Vagina (tissue), 2 donors: Measurements from ENCODE around the gene MRC1. TPM values are rescaled to one million over a fixed set of nuclear protein-coding genes. Genes with fewer than 3 reads are reported as not detected.

Experiments
- DNase-seq, 2 donors: peaks; one replicate each; pipeline ENCODE4 v3.0.0-alpha.2; 2017; ENCODE audit errors: extremely low spot score in 2 of 2
- H3K27ac ChIP-seq: fragments of 200-600 bp; sonication (generic); one replicate; pipeline ENCODE4 v1.5.1; 2019
- H3K27me3 ChIP-seq: fragments of 200-600 bp; sonication (generic); one replicate; pipeline ENCODE4 v1.5.1; 2019
- H3K36me3 ChIP-seq, 2 donors: fragments of 200-600 bp; sonication (generic); one replicate each; pipeline ENCODE4 v1.5.1; 2017 to 2019
- H3K4me1 ChIP-seq: fragments of 200-600 bp; sonication (generic); one replicate; pipeline ENCODE4 v1.5.1; 2019
- H3K4me3 ChIP-seq, 2 donors: fragments of 200-600 bp; sonication (generic); 1 replicate in 1 of 2; 2 replicates in 1 of 2; pipeline ENCODE4 v1.5.1; 2016 to 2019
- H3K9me3 ChIP-seq: fragments of 200-600 bp; sonication (generic); one replicate; pipeline ENCODE4 v1.5.1; 2019
- POLR2A ChIP-seq, 2 donors: fragments of 450-650 bp; IDR thresholded peaks; one replicate each; pipeline ENCODE4 v1.6.1; 2017; ENCODE audit warnings: antibody characterized with exemption in 2 of 2, mild to moderate bottlenecking in 2 of 2, moderate library complexity in 2 of 2
- POLR2AphosphoS5 ChIP-seq, 2 donors: sonication (generic); formaldehyde crosslinking; IDR thresholded peaks; one replicate each; pipeline ENCODE4 v1.9.0; 2017; ENCODE audit warnings: antibody characterized with exemption in 2 of 2, mild to moderate bottlenecking in 2 of 2, low read depth in 1 of 2; ENCODE audit not compliant: insufficient read depth in 1 of 2
- intact Hi-C: fragments of 100-400 bp; cut with DNase I; formaldehyde crosslinking; loops from one replicate; pipeline ENCODE4 v1.15.1; 2023
- total RNA-seq: library from RNA; depleted of rRNA; stranded (reverse); fragments of >200 nt; gene quantifications from one replicate; pipeline ENCODE4 v1.2.3, GENCODE V29; 2016
- TF ChIP-seq, protein P1 (sequence below), 3 experiments: fragments of 450-650 bp in 2 of 3; fragments of 200-600 bp in 1 of 3; sonication (generic) in 1 of 3; IDR thresholded peaks; one replicate each; pipeline ENCODE4 v1.5.1; 2017 to 2019; ENCODE audit warnings: antibody characterized with exemption in 3 of 3, mild to moderate bottlenecking in 2 of 3, moderate library complexity in 2 of 3

Gene MRC1
- total RNA-seq, 1 donor from 2014 or later, result 18.9 TPM

DNA sequence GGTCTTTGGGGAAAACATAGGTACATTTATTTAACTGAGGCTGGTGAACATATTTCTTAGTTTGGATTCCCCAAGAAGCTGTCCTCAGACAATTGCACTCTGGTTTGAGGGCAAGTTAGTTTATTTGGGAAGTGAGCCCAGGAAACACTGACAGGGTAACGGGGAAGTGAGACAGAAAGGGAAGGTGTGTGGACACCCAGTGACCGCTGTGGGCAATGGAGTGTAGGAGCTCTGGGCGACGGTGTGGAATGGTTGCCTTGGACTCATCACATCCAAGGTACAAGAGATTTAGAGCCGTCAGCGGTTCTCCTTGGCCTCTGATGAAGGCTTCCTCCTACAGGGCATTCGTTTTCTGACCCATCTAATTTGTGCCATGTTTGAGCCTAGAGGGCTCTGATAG is 7.1 kb downstream of the MRC1 start:
- Histone ChIP-seq H3K36me3 (no peaks in the 10 kb centered on the region), H3K9me3 (no peaks in the 10 kb centered on the region), H3K4me3 (no peak overlapping the region), H3K27me3 (no peaks in the 10 kb centered on the region), H3K4me1 (no peaks in the 10 kb centered on the region), H3K27ac (no peak overlapping the region)
- TF ChIP-seq, protein P1, sequence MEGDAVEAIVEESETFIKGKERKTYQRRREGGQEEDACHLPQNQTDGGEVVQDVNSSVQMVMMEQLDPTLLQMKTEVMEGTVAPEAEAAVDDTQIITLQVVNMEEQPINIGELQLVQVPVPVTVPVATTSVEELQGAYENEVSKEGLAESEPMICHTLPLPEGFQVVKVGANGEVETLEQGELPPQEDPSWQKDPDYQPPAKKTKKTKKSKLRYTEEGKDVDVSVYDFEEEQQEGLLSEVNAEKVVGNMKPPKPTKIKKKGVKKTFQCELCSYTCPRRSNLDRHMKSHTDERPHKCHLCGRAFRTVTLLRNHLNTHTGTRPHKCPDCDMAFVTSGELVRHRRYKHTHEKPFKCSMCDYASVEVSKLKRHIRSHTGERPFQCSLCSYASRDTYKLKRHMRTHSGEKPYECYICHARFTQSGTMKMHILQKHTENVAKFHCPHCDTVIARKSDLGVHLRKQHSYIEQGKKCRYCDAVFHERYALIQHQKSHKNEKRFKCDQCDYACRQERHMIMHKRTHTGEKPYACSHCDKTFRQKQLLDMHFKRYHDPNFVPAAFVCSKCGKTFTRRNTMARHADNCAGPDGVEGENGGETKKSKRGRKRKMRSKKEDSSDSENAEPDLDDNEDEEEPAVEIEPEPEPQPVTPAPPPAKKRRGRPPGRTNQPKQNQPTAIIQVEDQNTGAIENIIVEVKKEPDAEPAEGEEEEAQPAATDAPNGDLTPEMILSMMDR (IDR thresholded peaks at IDR 0.05), result no peak
- TF ChIP-seq POLR2AphosphoS5 (IDR thresholded peaks at IDR 0.05; ENCODE audit: insufficient read depth in 1 of 2, low read depth in 1 of 2) (no peak), POLR2A (IDR thresholded peaks at IDR 0.05) (no peak)
- intact Hi-C loops, result no loop called here
- DNase-seq, result no peak

DNA sequence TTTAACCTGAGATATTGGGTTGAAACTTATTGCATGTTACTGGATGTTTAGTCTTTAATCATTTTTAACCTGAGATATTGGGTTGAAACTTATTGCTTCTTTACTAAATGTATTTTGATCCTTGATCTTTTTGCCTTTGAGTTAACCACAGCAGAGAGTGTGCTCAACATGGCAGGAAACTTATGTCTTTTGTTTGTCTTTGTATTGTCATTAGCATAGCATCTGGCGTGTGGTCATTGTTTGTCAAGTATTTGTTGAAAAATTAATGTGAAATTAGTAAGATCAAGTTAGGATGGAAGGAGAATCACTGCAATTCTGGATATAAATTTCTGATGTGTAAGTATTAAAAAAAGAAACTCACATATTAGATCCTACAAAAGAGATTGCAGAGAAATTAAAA is 8.2 kb downstream of the MRC1 start:
- no peak overlapping the region for H3K27ac ChIP-seq
- no peaks in the 10 kb centered on the region for H3K36me3 ChIP-seq
- no peak overlapping the region for H3K4me3 ChIP-seq
- H3K9me3 ChIP-seq, result no peaks in the 10 kb centered on the region
- no peaks in the 10 kb centered on the region for H3K27me3 ChIP-seq
- intact Hi-C loops, result no loop called here
- H3K4me1 ChIP-seq, result no peaks in the 10 kb centered on the region
- TF ChIP-seq POLR2A (IDR thresholded peaks at IDR 0.05), result no peak
- TF ChIP-seq, protein P1 (IDR thresholded peaks at IDR 0.05), result no peak
- no peak for TF ChIP-seq POLR2AphosphoS5 (IDR thresholded peaks at IDR 0.05; ENCODE audit: insufficient read depth in 1 of 2, low read depth in 1 of 2)
- DNase-seq, result no peak

DNA sequence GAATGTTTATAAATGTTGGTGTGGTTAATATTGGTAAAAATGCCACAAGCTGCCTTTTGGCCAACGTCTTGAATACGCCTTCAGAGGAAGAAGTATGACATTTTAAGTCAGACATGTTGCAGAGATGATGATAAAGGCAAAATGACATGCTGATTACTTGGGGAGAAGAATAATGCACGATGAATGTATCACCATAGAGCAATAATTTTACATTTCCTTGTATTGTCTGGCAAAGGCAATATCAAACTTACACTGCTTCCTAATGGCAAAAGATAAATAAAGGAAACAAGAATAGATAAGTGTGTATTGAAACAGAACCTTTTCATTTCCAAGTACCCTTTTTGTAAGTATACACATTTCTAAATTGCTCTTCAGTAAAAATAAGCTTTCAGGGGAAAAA is 8.6 kb downstream of the MRC1 start:
- TF ChIP-seq POLR2AphosphoS5 (IDR thresholded peaks at IDR 0.05; ENCODE audit: insufficient read depth in 1 of 2, low read depth in 1 of 2) (no peak), POLR2A (IDR thresholded peaks at IDR 0.05) (no peak)
- TF ChIP-seq, protein P1 (IDR thresholded peaks at IDR 0.05), result no peak
- no peaks in the 10 kb centered on the region for H3K9me3 ChIP-seq
- no peak for DNase-seq
- no peak overlapping the region for H3K27ac ChIP-seq
- H3K36me3 ChIP-seq, result no peaks in the 10 kb centered on the region
- intact Hi-C loops, result no loop called here
- no peaks in the 10 kb centered on the region for H3K4me1 ChIP-seq
- no peak overlapping the region for H3K4me3 ChIP-seq
- no peaks in the 10 kb centered on the region for H3K27me3 ChIP-seq

DNA sequence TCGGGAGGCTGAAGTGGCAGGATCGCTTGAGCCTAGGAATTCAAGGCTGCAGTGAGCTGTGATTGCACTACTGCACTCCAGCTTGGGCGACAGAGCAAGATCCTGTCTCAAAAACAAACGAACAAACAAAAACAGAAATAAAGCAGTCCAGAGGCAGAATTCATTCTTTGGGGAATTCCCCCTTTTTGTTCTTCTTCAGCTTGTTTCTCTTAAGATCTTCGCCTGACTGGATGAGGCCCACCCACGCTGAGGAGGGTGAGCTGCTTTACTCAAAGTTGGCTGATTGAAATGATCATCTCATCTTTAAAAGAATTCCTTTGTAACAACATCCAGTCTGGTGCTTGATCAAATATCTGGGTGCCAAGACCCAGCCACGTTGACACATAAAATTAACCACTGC is 10.7 kb downstream of the MRC1 start:
- H3K4me3 ChIP-seq, result no peak overlapping the region
- no peaks in the 10 kb centered on the region for H3K36me3 ChIP-seq
- no peak overlapping the region for H3K27ac ChIP-seq
- no peaks in the 10 kb centered on the region for H3K4me1 ChIP-seq
- no peak for DNase-seq
- H3K27me3 ChIP-seq, result no peaks in the 10 kb centered on the region
- no peaks in the 10 kb centered on the region for H3K9me3 ChIP-seq
- TF ChIP-seq POLR2AphosphoS5 (IDR thresholded peaks at IDR 0.05; ENCODE audit: insufficient read depth in 1 of 2, low read depth in 1 of 2), result no peak
- TF ChIP-seq, protein P1 (IDR thresholded peaks at IDR 0.05), result no peak
- intact Hi-C loops, result no loop called here

DNA sequence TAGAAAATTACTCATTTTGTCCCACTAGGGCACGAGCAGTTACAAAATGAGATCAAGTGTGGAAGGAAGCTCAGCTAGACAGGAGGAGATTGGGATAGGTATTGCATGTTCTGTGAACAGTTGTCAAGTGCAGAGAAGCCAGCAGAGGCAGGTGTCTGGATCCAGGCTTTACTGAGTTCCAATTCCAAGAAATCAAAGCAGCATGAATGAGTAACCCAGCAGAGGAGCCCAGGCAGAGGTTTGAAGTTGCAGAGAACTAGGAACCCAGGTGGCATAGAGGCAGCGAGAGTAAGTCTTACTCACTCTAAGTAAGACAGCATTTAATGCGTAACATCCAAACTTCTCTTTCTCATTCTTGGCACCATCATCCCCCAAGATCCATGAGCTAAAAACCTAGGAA is 11.8 kb downstream of the MRC1 start:
- H3K4me1 ChIP-seq, result no peaks in the 10 kb centered on the region

More for the DNA sequence above, 11.8 kb downstream of the MRC1 start:
- TF ChIP-seq POLR2A (IDR thresholded peaks at IDR 0.05), result no peak
- TF ChIP-seq POLR2AphosphoS5 (IDR thresholded peaks at IDR 0.05; ENCODE audit: insufficient read depth in 1 of 2, low read depth in 1 of 2), result no peak
- TF ChIP-seq, protein P1 (IDR thresholded peaks at IDR 0.05), result no peak
- DNase-seq, result no peak
- Histone ChIP-seq H3K4me3 (no peak overlapping the region), H3K27me3 (no peaks in the 10 kb centered on the region), H3K9me3 (no peaks in the 10 kb centered on the region), H3K27ac (no peak overlapping the region), H3K36me3 (no peaks in the 10 kb centered on the region)
- intact Hi-C loops, result no loop called here
